Duodenal mucosa (tissue), 2 donors: ENCODE data around the gene NTN3.
A peak's percentile ranks its signal among the peaks of the same experiment; 100 is the strongest.

Source experiments
- H3K27ac ChIP-seq: one replicate; pipeline ENCODE4 v1.7.0; 2013; ENCODE audit warnings: low read depth, low read length
- H3K27me3 ChIP-seq, 2 donors: one replicate each; pipeline ENCODE4 v1.7.0; 2013; ENCODE audit warnings: low read length in 2 of 2, control low read depth in 1 of 2; ENCODE audit not compliant: insufficient read depth in 2 of 2, control insufficient read depth in 1 of 2
- H3K36me3 ChIP-seq, 2 donors: one replicate each; pipeline ENCODE4 v1.7.0; 2013; ENCODE audit warnings: low read length in 2 of 2, control low read depth in 1 of 2; ENCODE audit not compliant: insufficient read depth in 2 of 2, control insufficient read depth in 1 of 2
- H3K4me1 ChIP-seq, 2 donors: one replicate each; pipeline ENCODE4 v1.7.0; 2013; ENCODE audit warnings: low read length in 2 of 2, control low read depth in 1 of 2; ENCODE audit not compliant: insufficient read depth in 2 of 2, control insufficient read depth in 1 of 2
- H3K4me3 ChIP-seq, 2 donors: one replicate each; pipeline ENCODE4 v1.7.0; 2013; ENCODE audit warnings: low read length in 2 of 2, low read depth in 1 of 2
- H3K9ac ChIP-seq, 2 donors: one replicate each; pipeline ENCODE4 v1.7.0; 2013; ENCODE audit warnings: low read length in 2 of 2, low read depth in 1 of 2
- H3K9me3 ChIP-seq, 2 donors: one replicate each; pipeline ENCODE4 v1.7.0; 2013; ENCODE audit warnings: low read length in 2 of 2, control low read depth in 1 of 2; ENCODE audit not compliant: control insufficient read depth in 1 of 2

Gene NTN3

DNA sequence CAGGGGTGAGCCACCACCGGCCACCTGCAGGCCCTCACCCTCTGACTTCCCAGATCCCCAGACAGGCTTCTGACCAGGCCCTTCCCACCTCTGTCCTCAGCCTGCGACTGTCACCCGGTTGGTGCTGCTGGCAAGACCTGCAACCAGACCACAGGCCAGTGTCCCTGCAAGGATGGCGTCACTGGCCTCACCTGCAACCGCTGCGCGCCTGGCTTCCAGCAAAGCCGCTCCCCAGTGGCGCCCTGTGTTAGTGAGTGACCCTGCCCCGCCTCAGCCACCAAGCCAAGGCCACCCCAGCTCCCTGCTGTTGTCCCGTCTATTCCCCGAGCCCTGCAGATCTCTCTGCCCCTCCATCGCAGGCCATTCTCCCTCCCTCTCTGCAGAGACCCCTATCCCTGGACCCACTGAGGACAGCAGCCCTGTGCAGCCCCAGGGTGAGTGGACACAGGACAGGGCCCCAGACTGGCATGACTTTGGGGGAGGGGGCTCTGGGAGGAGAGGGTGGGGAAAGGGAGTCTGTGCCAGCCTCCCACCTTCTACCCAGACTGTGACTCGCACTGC, 1.9 kb downstream of the NTN3 start:
- peaks cover 39 to 48% of the 10 kb centered on the region in 2 donors for H3K27me3 ChIP-seq
- no peaks in the 10 kb centered on the region for H3K9me3 ChIP-seq
- H3K27ac ChIP-seq, result no peak overlapping the region
- H3K4me3 ChIP-seq, result peak overlapping the region in 1 of 2 donors; percentile 32
- H3K4me1 ChIP-seq, result peaks cover 13 to 15% of the 10 kb centered on the region in 2 donors
- no peaks in the 10 kb centered on the region for H3K36me3 ChIP-seq
- H3K9ac ChIP-seq, result no peak overlapping the region

DNA sequence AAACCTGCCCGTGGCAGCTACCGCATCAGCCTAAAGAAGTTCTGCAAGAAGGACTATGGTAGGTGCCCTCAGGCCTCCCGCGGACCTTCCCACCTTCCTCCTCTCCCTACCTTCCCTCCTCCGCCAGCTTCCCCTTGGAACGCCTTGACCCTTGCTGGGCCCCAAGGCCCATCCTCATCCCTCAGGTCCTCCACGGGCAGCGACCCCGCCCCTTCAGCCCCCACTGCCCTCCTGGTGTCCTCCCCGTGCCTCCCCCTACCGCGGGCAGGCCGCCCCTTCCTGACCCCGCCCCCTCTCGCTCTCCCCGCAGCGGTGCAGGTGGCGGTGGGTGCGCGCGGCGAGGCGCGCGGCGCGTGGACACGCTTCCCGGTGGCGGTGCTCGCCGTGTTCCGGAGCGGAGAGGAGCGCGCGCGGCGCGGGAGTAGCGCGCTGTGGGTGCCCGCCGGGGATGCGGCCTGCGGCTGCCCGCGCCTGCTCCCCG, 2.4 kb downstream of the NTN3 start:
- Histone ChIP-seq H3K9me3 (no peaks in the 10 kb centered on the region), H3K4me3 (peak overlapping the region; percentile 32 to 35), H3K36me3 (no peaks in the 10 kb centered on the region), H3K4me1 (peaks cover 7 to 15% of the 10 kb centered on the region in 2 donors), H3K27ac (no peak overlapping the region), H3K27me3 (peaks cover 39 to 43% of the 10 kb centered on the region in 2 donors), H3K9ac (no peak overlapping the region)

DNA sequence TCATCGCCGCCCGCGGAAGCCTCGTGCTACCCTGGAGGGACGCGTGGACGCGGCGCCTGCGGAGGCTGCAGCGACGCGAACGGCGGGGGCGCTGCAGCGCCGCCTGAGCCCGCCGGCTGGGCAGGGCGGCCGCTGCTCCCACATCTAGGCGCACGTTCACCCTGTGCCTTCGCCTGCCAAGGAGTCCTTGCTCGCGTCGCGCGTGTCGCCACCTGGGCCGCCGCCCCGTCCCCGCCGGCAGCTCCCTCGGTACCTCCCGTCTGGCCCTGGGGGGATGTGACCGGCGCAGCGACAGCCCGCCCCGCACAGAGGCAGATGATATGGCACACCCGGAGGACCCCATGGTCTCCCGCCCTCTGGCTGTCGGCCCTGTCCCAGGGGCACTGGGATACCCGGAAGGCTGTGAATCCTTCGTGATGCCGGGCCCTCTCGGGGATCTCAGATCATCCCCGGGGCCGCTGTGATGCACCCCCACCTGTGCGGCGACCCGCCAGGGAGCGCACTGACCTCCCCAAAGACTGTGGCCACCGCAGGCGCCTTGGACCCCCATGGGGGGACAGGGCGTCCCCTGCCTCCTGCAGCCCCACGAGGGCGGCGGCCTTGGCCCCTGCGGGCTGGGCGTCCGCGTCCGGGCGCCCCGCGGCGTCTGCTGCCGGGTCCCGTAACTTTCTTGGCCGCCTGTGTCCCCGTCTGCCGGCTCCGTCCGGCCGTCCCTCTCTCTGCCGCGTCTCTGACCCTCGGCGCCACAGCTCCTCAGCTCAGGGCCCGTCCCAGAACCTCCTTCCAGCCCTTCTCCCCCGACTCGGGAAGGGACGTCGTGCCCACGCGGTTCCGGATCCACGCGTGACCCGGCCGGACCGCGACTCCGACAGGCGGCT, 3.1 kb downstream of the NTN3 start:
- Histone ChIP-seq H3K4me1 (peaks cover 6 to 15% of the 10 kb centered on the region in 2 donors), H3K9ac (peak overlapping the region; percentile 48 to 70)

DNA sequence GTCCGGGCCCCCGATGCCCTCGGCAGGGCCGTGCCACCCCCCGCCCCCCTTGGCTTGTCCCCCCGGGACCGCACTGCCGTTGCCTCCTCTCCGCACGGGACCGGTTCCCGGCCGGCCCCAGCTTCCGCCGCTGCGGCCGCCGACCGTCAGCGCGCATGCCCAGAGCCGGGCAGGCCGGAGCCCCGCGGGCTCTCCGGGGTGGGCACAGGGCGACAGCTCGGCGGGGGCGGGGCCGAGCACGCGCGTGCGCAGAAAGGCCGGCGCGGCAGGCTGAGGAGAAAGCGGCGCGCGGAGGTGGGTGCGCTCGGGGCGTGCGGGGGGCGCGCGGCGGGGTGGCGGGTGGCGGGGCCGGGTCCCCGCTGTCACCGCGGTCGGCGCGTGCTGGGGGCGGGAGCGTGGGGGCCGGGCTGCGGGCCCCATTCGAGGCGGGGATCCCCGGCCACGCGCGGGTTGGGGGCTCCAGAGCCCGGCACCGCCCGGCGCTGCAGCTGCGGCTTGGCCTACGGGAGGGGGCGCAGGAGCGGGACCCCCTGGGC, 3.8 kb downstream of the NTN3 start, which contains the start of gene TBC1D24:
Gene TBC1D24 (plus strand): TSS at position 251 of the 536 bp plus-strand sequence. CDS start 21,022 bp downstream, outside the sequence.
- peak within 1 kb of the TSS; percentile 74 for H3K4me3 ChIP-seq
- H3K9ac ChIP-seq, result peak within 1 kb of the TSS; percentile 48 to 70
- peaks cover 6 to 15% of the 10 kb centered on the region in 2 donors for H3K4me1 ChIP-seq
- H3K27ac ChIP-seq, result peak within 1 kb of the TSS; percentile 22
- H3K36me3 ChIP-seq, result no peaks in the 10 kb centered on the region
- H3K27me3 ChIP-seq, result peaks cover 27 to 30% of the 10 kb centered on the region in 2 donors
- no peaks in the 10 kb centered on the region for H3K9me3 ChIP-seq

More for the DNA sequence above, 3.1 kb downstream of the NTN3 start:
- peak overlapping the region; percentile 74 for H3K4me3 ChIP-seq
- peak overlapping the region; percentile 20 for H3K27ac ChIP-seq
- H3K9me3 ChIP-seq, result no peaks in the 10 kb centered on the region
- peaks cover 34 to 37% of the 10 kb centered on the region in 2 donors for H3K27me3 ChIP-seq
- no peaks in the 10 kb centered on the region for H3K36me3 ChIP-seq

DNA sequence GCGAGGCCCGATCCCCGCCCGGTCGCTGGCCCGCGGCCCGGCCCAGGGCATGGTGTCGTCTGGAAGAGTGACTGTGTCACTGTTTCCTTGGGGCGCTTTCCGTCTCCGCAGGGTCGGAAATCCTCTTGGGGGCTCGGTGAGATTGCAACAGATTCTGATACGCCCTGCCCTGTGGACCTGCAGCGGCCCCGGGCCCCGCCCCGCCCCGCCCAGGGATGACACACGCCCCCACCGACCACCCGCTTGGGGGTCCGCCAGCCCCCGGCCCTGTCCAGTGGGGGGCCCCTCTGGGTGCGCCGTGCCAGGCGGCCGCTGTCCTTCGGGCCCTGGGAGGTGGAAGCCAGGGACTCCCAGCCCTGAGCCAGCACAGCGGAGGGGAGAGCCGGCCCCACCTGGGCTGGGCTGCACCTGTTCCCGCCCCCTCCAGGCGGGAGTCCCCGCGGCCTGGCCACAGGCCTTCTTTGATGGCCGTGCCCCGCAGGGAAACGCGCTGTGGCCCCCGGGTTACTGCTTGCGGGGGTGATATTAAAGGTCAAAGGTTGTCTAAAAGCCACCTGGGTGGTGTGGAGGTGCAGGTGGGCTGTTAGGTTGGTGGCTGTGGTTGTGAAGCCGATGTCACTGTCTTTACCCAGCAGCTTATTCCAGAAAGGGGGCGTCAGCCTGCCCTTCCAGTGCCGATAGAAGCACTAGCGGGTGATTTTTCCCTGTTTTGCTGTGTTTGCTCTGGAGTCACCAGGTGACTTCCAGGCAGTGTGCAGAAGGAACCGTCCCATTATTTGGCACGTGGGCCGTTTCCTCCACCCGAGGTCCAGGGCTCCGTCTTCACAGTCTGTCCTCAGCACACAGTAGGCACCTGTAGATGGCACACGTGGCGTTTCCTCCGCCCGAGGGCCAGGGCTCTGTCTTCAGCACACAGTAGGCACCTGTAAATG, 4.6 kb downstream of the NTN3 start:
- Histone ChIP-seq H3K27ac (peak overlapping the region; percentile 22), H3K9ac (peak overlapping the region; percentile 10 to 25), H3K27me3 (peaks cover 20 to 23% of the 10 kb centered on the region in 2 donors), H3K4me3 (peak overlapping the region; percentile 56 to 71), H3K36me3 (no peaks in the 10 kb centered on the region), H3K9me3 (no peaks in the 10 kb centered on the region), H3K4me1 (peaks cover 6 to 18% of the 10 kb centered on the region in 2 donors)

DNA sequence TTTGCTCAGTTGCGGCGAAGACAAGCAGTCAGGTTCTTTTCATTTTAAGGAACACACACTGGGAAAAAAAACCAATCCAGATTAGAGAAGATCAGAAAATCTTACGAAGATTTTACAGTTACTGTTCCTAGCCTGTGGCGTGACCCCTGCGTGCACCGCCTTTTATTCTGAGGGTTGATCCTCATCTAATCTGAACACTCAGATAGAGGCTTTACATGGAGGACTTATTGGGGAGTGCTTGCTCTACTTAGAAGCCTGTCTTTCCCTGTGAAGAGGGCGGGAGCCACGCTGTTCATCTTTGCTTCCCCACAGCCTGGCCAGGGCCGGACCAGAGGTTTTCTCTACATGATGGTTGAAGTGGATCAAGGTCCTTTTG, 5.2 kb downstream of the NTN3 start:
- peaks cover 18 to 21% of the 10 kb centered on the region in 2 donors for H3K27me3 ChIP-seq
- no peak overlapping the region for H3K4me3 ChIP-seq
- H3K9me3 ChIP-seq, result no peaks in the 10 kb centered on the region
- H3K36me3 ChIP-seq, result no peaks in the 10 kb centered on the region
- H3K9ac ChIP-seq, result no peak overlapping the region
- H3K27ac ChIP-seq, result no peak overlapping the region
- H3K4me1 ChIP-seq, result peaks cover 6 to 25% of the 10 kb centered on the region in 2 donors

DNA sequence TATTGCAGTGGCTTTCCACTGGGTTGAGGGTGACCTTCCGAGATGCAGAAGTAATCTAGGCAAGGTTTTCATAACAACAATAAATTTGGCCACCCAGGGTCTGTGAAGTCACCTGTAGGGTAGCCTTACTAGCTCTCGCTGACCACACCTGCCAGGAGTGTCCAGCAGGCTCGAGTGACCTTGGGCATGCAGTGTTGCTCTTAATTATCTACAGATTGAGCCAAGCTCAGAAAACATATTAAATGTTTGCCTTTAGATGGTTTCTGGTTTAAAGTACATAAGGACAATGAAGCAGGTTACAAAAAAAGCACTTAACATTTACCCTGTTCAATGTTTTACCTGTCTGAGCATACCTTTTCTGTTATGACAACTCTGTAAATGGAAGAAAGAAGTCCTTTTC, 5.6 kb downstream of the NTN3 start:
- H3K4me1 ChIP-seq, result peaks cover 6 to 28% of the 10 kb centered on the region in 2 donors
- peaks cover 17% of the 10 kb centered on the region in 2 donors for H3K27me3 ChIP-seq
- H3K9ac ChIP-seq, result no peak overlapping the region
- H3K36me3 ChIP-seq, result no peaks in the 10 kb centered on the region
- no peaks in the 10 kb centered on the region for H3K9me3 ChIP-seq
- H3K27ac ChIP-seq, result no peak overlapping the region
- no peak overlapping the region for H3K4me3 ChIP-seq

DNA sequence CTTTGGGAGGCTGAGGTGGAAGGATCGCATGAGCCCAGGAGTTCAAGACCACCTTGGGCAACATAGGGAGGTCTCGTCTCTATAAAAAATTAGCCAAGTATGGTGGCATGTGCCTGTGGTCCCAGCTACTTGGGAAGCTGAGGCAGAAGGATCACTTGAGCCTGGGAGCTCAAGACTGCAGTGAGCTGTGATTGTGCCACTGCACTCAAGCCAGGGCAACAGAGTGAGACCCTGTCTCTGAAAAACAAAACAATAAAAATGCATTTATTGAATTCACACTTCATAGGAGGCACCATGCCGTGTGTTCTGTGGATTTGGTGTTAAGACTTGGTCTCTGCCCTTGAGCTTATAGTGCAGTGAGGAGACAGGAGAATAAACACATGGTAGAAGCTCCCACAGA, 6.2 kb downstream of the NTN3 start:
- H3K36me3 ChIP-seq, result no peaks in the 10 kb centered on the region
- H3K9me3 ChIP-seq, result no peaks in the 10 kb centered on the region
- peaks cover 6 to 26% of the 10 kb centered on the region in 2 donors for H3K4me1 ChIP-seq
- H3K27me3 ChIP-seq, result peaks cover 11 to 12% of the 10 kb centered on the region in 2 donors
- H3K27ac ChIP-seq, result no peak overlapping the region
- H3K9ac ChIP-seq, result no peak overlapping the region
- no peak overlapping the region for H3K4me3 ChIP-seq

DNA sequence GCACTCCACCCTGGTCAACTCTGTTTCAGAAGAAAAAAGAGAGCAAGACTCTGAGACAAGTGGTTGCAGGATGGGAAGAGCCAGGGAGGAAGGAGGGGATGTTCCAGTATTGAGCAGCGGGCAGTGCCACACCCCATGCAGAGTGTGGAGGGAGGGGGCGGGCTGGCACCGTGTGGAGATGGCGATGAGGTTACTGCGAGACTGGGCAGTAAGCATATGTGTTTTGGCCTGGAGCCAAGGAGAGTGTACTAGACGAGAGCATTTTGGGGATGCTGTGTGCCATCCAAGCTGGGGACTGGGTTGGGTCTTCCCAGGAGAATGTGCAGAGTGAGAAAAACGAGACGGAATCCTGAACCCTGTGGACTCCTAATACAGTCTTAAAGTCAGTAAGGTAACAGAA, 7.2 kb downstream of the NTN3 start:
- Histone ChIP-seq H3K9me3 (no peaks in the 10 kb centered on the region), H3K27me3 (peaks cover 2% of the 10 kb centered on the region in 2 donors), H3K4me3 (no peak overlapping the region), H3K27ac (no peak overlapping the region), H3K9ac (no peak overlapping the region), H3K4me1 (peaks cover 6 to 35% of the 10 kb centered on the region in 2 donors), H3K36me3 (no peaks in the 10 kb centered on the region)
